Stomach smooth muscle (tissue), 2 donors: ENCODE results near the gene DNAJB8.

Experiments used
- H3K27ac ChIP-seq: one replicate; pipeline ENCODE4 v1.7.0; 2013; ENCODE audit warnings: mild to moderate bottlenecking, low read length, inconsistent platforms
- H3K27me3 ChIP-seq, 2 donors: one replicate each; pipeline ENCODE4 v1.7.0; 2013; ENCODE audit warnings: low read length in 2 of 2; ENCODE audit not compliant: insufficient read depth in 2 of 2, control insufficient read depth in 1 of 2
- H3K36me3 ChIP-seq, 2 donors: one replicate each; pipeline ENCODE4 v1.7.0; 2013; ENCODE audit warnings: low read length in 2 of 2; ENCODE audit not compliant: control insufficient read depth in 2 of 2, insufficient read depth in 2 of 2
- H3K4me1 ChIP-seq: one replicate; pipeline ENCODE4 v1.7.0; 2013; ENCODE audit warnings: low read length; ENCODE audit not compliant: control insufficient read depth, insufficient read depth
- H3K4me3 ChIP-seq, 2 donors: one replicate each; pipeline ENCODE4 v1.7.0; 2013; ENCODE audit warnings: low read length in 2 of 2
- H3K9ac ChIP-seq, 2 donors: one replicate each; pipeline ENCODE4 v1.7.0; 2013; ENCODE audit warnings: low read length in 2 of 2, mild to moderate bottlenecking in 1 of 2
- H3K9me3 ChIP-seq, 2 donors: one replicate each; pipeline ENCODE4 v1.7.0; 2013; ENCODE audit warnings: low read length in 2 of 2; ENCODE audit not compliant: control insufficient read depth in 2 of 2
- donor health status: healthy.
- donor health status: Pancreatic carcinoma.

Gene DNAJB8

GRCh38 chr3:128482666-128483656, 16.3 kb upstream of the DNAJB8 start:
- Histone ChIP-seq H3K36me3 (no peaks in the 10 kb centered on the region), H3K4me1 (peaks cover 20% of the 10 kb centered on the region), H3K9me3 (no peaks in the 10 kb centered on the region), H3K9ac (no peak overlapping the region), H3K27ac (no peak overlapping the region), H3K4me3 (no peak overlapping the region), H3K27me3 (peaks cover 65 to 82% of the 10 kb centered on the region in 2 donors)

- Histone ChIP-seq H3K9ac (no peak overlapping the region), H3K36me3 (no peaks in the 10 kb centered on the region), H3K4me3 (no peak overlapping the region), H3K27me3 (peaks cover 70 to 82% of the 10 kb centered on the region in 2 donors), H3K9me3 (no peaks in the 10 kb centered on the region), H3K4me1 (peaks cover 12% of the 10 kb centered on the region), H3K27ac (no peak overlapping the region)
Measured at GRCh38 chr3:128482175-128482574, 15.5 kb upstream of the DNAJB8 start.

- H3K36me3 ChIP-seq, result no peaks in the 10 kb centered on the region
- peaks cover 71 to 78% of the 10 kb centered on the region in 2 donors for H3K27me3 ChIP-seq
- no peak overlapping the region for H3K4me3 ChIP-seq
- H3K9ac ChIP-seq, result no peak overlapping the region
- H3K27ac ChIP-seq, result no peak overlapping the region
- no peaks in the 10 kb centered on the region for H3K9me3 ChIP-seq
- H3K4me1 ChIP-seq, result peaks cover 5% of the 10 kb centered on the region
Measured at GRCh38 chr3:128481438-128481942, 14.8 kb upstream of the DNAJB8 start.

- peaks cover 65 to 72% of the 10 kb centered on the region in 2 donors for H3K27me3 ChIP-seq
Measured at GRCh38 chr3:128480717-128481437, 14.2 kb upstream of the DNAJB8 start.

GRCh38 chr3:128480278-128480677, 13.6 kb upstream of the DNAJB8 start:
- H3K9ac ChIP-seq, result no peak overlapping the region
- no peaks in the 10 kb centered on the region for H3K9me3 ChIP-seq
- no peak overlapping the region for H3K27ac ChIP-seq
- H3K4me3 ChIP-seq, result no peak overlapping the region
- H3K27me3 ChIP-seq, result peaks cover 62 to 69% of the 10 kb centered on the region in 2 donors
- no peaks in the 10 kb centered on the region for H3K36me3 ChIP-seq
- no peaks in the 10 kb centered on the region for H3K4me1 ChIP-seq

More at GRCh38 chr3:128480717-128481437, 14.2 kb upstream of the DNAJB8 start:
- Histone ChIP-seq H3K4me3 (no peak overlapping the region), H3K9me3 (no peaks in the 10 kb centered on the region), H3K27ac (no peak overlapping the region), H3K36me3 (no peaks in the 10 kb centered on the region), H3K4me1 (no peaks in the 10 kb centered on the region), H3K9ac (no peak overlapping the region)

- no peak overlapping the region for H3K9ac ChIP-seq
- H3K27ac ChIP-seq, result no peak overlapping the region
- H3K27me3 ChIP-seq, result peaks cover 55 to 63% of the 10 kb centered on the region in 2 donors
- no peaks in the 10 kb centered on the region for H3K4me1 ChIP-seq
- no peak overlapping the region for H3K4me3 ChIP-seq
- H3K36me3 ChIP-seq, result no peaks in the 10 kb centered on the region
- H3K9me3 ChIP-seq, result no peaks in the 10 kb centered on the region
Measured at GRCh38 chr3:128479558-128480086, 12.9 kb upstream of the DNAJB8 start.

GRCh38 chr3:128478576-128479506, 12.2 kb upstream of the DNAJB8 start:
- Histone ChIP-seq H3K36me3 (no peaks in the 10 kb centered on the region), H3K27ac (no peak overlapping the region), H3K9me3 (no peaks in the 10 kb centered on the region), H3K4me3 (no peak overlapping the region), H3K4me1 (no peaks in the 10 kb centered on the region), H3K9ac (no peak overlapping the region), H3K27me3 (peaks cover 51 to 55% of the 10 kb centered on the region in 2 donors)

- Histone ChIP-seq H3K9me3 (no peaks in the 10 kb centered on the region), H3K4me3 (no peak overlapping the region), H3K4me1 (no peaks in the 10 kb centered on the region), H3K27me3 (peaks cover 43 to 53% of the 10 kb centered on the region in 2 donors), H3K9ac (no peak overlapping the region), H3K36me3 (no peaks in the 10 kb centered on the region), H3K27ac (no peak overlapping the region)
Measured at GRCh38 chr3:128476659-128477058, 10.0 kb upstream of the DNAJB8 start.

GRCh38 chr3:128475355-128475754, 8.7 kb upstream of the DNAJB8 start:
- Histone ChIP-seq H3K36me3 (no peaks in the 10 kb centered on the region), H3K9me3 (no peaks in the 10 kb centered on the region), H3K27me3 (peaks cover 37 to 52% of the 10 kb centered on the region in 2 donors)

GRCh38 chr3:128473737-128474136, 7.0 kb upstream of the DNAJB8 start:
- Histone ChIP-seq H3K4me1 (no peaks in the 10 kb centered on the region), H3K9me3 (no peaks in the 10 kb centered on the region), H3K27ac (no peak overlapping the region), H3K36me3 (no peaks in the 10 kb centered on the region), H3K4me3 (no peak overlapping the region), H3K9ac (no peak overlapping the region), H3K27me3 (peaks cover 29 to 47% of the 10 kb centered on the region in 2 donors)

More at GRCh38 chr3:128475355-128475754, 8.7 kb upstream of the DNAJB8 start:
- Histone ChIP-seq H3K27ac (no peak overlapping the region), H3K4me1 (no peaks in the 10 kb centered on the region), H3K4me3 (no peak overlapping the region), H3K9ac (no peak overlapping the region)
